HG02884 (cell line): ENCODE results near the gene ZNF662.

Source experiments
- ATAC-seq: cut with Tn5 transposase; IDR thresholded peaks from one replicate; pipeline ENCODE4 v1.9.1; 2021; ENCODE audit warnings: mild to moderate bottlenecking, moderate library complexity; ENCODE audit not compliant: unreplicated experiment

The ZNF662 gene

GRCh38 chr3:42886294-42886822 is 19.6 kb upstream of the ZNF662 start:
- ATAC-seq: no peak

- no peak for ATAC-seq
These were observed 18.9 kb upstream of the ZNF662 start for GRCh38 chr3:42887084-42887483.

GRCh38 chr3:42891042-42891441 is 14.9 kb upstream of the ZNF662 start:
- no peak for ATAC-seq

- no peak for ATAC-seq
These were observed 13.8 kb upstream of the ZNF662 start for GRCh38 chr3:42892169-42892568.

GRCh38 chr3:42892807-42893206 is 13.1 kb upstream of the ZNF662 start:
- no peak for ATAC-seq

GRCh38 chr3:42894698-42895579 is 11.0 kb upstream of the ZNF662 start:
- no peak for ATAC-seq

GRCh38 chr3:42895580-42895868 is 10.4 kb upstream of the ZNF662 start:
- no peak for ATAC-seq

- no peak for ATAC-seq
These were observed 6.9 kb upstream of the ZNF662 start for GRCh38 chr3:42898896-42899675.

- ATAC-seq: no peak
These were observed 5.5 kb upstream of the ZNF662 start for GRCh38 chr3:42900226-42901072.

GRCh38 chr3:42901073-42901415 is 4.9 kb upstream of the ZNF662 start:
- no peak for ATAC-seq

GRCh38 chr3:42902257-42902656 is 3.7 kb upstream of the ZNF662 start:
- no peak for ATAC-seq

GRCh38 chr3:42904076-42904475 is 1.9 kb upstream of the ZNF662 start:
- no peak for ATAC-seq

- ATAC-seq: no peak
These were observed 237 bp upstream of the ZNF662 start for GRCh38 chr3:42905740-42906069.

GRCh38 chr3:42906848-42907183 is 874 bp downstream of the ZNF662 start:
- ATAC-seq: no peak

- ATAC-seq: no peak
These were observed 2.7 kb downstream of the ZNF662 start for GRCh38 chr3:42908675-42909074.

GRCh38 chr3:42911551-42911950 is 5.6 kb downstream of the ZNF662 start:
- no peak for ATAC-seq

- no peak for ATAC-seq
These were observed 9.0 kb downstream of the ZNF662 start for GRCh38 chr3:42914771-42915515.

- ATAC-seq: no peak
These were observed 17.7 kb downstream of the ZNF662 start for GRCh38 chr3:42923606-42924005.

- no peak for ATAC-seq
These were observed 20.4 kb downstream of the ZNF662 start for GRCh38 chr3:42926310-42926709.

GRCh38 chr3:42934111-42934510 is 28.2 kb downstream of the ZNF662 start:
- no peak for ATAC-seq

- ATAC-seq: no peak
These were observed 29.0 kb downstream of the ZNF662 start for GRCh38 chr3:42934910-42935309.
